Endodermal cell (in vitro differentiated cells): ENCODE data around the gene DSCAML1. TPM values are rescaled to one million over a fixed set of nuclear protein-coding genes. Genes with fewer than 3 reads are reported as not detected.

ENCODE experiments used
- DNase-seq: peaks from one replicate; pipeline ENCODE4 v3.0.0-alpha.2; 2017
- H3K27ac ChIP-seq: 2 replicates; pipeline ENCODE4 v1.5.1; 2013; ENCODE audit warnings: mild to moderate bottlenecking, low read depth, low read length, moderate library complexity
- H3K27me3 ChIP-seq: 2 replicates; pipeline ENCODE4 v1.6.1; 2013; ENCODE audit warnings: mild to moderate bottlenecking, low read length, moderate library complexity; ENCODE audit not compliant: insufficient read depth, control insufficient read depth, poor library complexity, severe bottlenecking
- H3K36me3 ChIP-seq: 2 replicates; pipeline ENCODE4 v1.7.0; 2013; ENCODE audit warnings: mild to moderate bottlenecking, low read length, moderate library complexity; ENCODE audit not compliant: control insufficient read depth, insufficient read depth
- H3K4me1 ChIP-seq: one replicate; pipeline ENCODE4 v1.7.0; 2013; ENCODE audit warnings: low read length; ENCODE audit not compliant: control insufficient read depth, insufficient read depth
- H3K4me3 ChIP-seq: 2 replicates; pipeline ENCODE4 v1.5.1; 2013; ENCODE audit warnings: mild to moderate bottlenecking, low read length, moderate library complexity
- H3K9ac ChIP-seq: 2 replicates; pipeline ENCODE4 v1.6.1; 2013; ENCODE audit warnings: mild to moderate bottlenecking, low read length, moderate library complexity; ENCODE audit not compliant: poor library complexity, severe bottlenecking; ENCODE audit errors: extremely low read depth
- H3K9me3 ChIP-seq: 2 replicates; pipeline ENCODE4 v1.6.1; 2013; ENCODE audit warnings: mild to moderate bottlenecking, low read length, moderate library complexity; ENCODE audit not compliant: control insufficient read depth
- H3K27ac Mint-ChIP-seq: 2 replicates; pipeline ENCODE4 v1.8.0; 2020; ENCODE audit warnings: mixed read lengths
- H3K27me3 Mint-ChIP-seq: 2 replicates; pipeline ENCODE4 v1.8.0; 2021; ENCODE audit warnings: mild to moderate bottlenecking, mixed read lengths; ENCODE audit not compliant: insufficient read depth
- H3K36me3 Mint-ChIP-seq: 2 replicates; pipeline ENCODE4 v1.8.0; 2020; ENCODE audit warnings: low read depth, mixed read lengths
- H3K4me1 Mint-ChIP-seq: 2 replicates; pipeline ENCODE4 v1.8.0; 2020; ENCODE audit warnings: mixed read lengths
- H3K4me3 Mint-ChIP-seq: 2 replicates; pipeline ENCODE4 v1.8.0; 2020; ENCODE audit warnings: mild to moderate bottlenecking, moderate library complexity, mixed read lengths
- H3K9me3 Mint-ChIP-seq: 2 replicates; pipeline ENCODE4 v1.8.0; 2020; ENCODE audit warnings: mild to moderate bottlenecking, mixed read lengths
- CTCF ChIP-seq: fragments of 200-600 bp; sonication (generic); conservative IDR thresholded peaks from 2 replicates; pipeline ENCODE4 v1.5.0; 2021; ENCODE audit warnings: antibody characterized with exemption, mild to moderate bottlenecking
- WGBS, 2 experiments: methylation state at CpG; one replicate each; pipeline versions ENCODE4 v1.1.5 to v1.1.7; 2013; ENCODE audit warnings: missing lambda C conversion rate in 2 of 2, mixed read lengths in 1 of 2; ENCODE audit not compliant: insufficient coverage in 1 of 2, insufficient read length in 1 of 2; 5-methylcytosine and 5-hydroxymethylcytosine counted together
- total RNA-seq, 2 donors: library from RNA; stranded (reverse); fragmentation: NEBNext Ultra II Directional in 1 of 2; extraction: Animal tissue kit (Norgen Biotek cat#: 25700) in 1 of 2; gene quantifications; 2 replicates in 1 of 2; 3 replicates in 1 of 2; pipeline ENCODE4 v1.2.1, GENCODE V29; 2021

Gene DSCAML1
- total RNA-seq, 2 donors from 2014 or later, result 5.6 to 10.9 TPM

GRCh38 chr11:117477721-117478120 lies 319.3 kb downstream of the DSCAML1 start:
- DNase-seq, result no peak
- no peaks in the 10 kb centered on the region for H3K4me1 Mint-ChIP-seq
- WGBS, 2 experiments, result 83 to 93% methylated on average over 2 to 4 of the region's 4 CpGs

DNA sequence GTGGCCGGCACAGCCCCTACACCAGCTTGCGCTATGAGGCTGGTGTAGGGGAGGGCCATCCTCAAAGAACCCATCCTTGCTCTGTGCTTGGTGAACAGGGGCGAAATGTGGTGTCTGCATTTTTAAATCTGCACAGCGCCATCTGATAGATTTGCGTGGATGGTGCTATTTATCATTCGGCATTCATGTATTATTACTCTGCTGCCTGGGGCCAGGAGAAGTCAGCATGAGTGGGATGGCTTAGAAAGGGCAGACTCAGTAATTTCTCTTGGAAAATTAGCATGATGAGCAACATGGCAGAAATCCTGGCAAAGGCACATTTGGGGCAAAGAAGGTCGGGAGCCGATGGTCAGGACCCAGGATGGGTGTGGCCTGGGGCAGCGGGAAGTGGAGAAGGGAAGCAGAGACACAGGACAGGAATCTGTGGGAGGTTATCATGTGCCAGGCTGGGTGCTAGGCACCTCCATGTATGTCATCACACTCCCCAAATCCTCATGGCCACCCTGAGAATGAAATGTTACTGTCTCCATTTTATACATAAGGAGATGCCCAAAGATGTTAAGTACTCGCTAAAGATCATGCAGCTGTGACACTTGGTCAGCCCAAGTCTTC lies 320.4 kb downstream of the DSCAML1 start:
- H3K27ac Mint-ChIP-seq, result no peak overlapping the region
- H3K9ac ChIP-seq, result no peak overlapping the region
- H3K27ac ChIP-seq, result no peak overlapping the region
- H3K27me3 ChIP-seq, result peaks cover 6% of the 10 kb centered on the region
- H3K9me3 Mint-ChIP-seq, result no peaks in the 10 kb centered on the region
- H3K4me3 Mint-ChIP-seq, result no peak overlapping the region
- H3K36me3 Mint-ChIP-seq, result no peaks in the 10 kb centered on the region
- no peaks in the 10 kb centered on the region for H3K4me1 ChIP-seq
- no peaks in the 10 kb centered on the region for H3K4me1 Mint-ChIP-seq
- H3K9me3 ChIP-seq, result no peaks in the 10 kb centered on the region
- H3K36me3 ChIP-seq, result no peaks in the 10 kb centered on the region
- H3K27me3 Mint-ChIP-seq, result no peaks in the 10 kb centered on the region
- no peak for TF ChIP-seq CTCF
- WGBS, 2 experiments, result 91% methylated on average over 9 to 10 of the region's 10 CpGs
- no peak overlapping the region for H3K4me3 ChIP-seq
- DNase-seq, result no peak

More at GRCh38 chr11:117477721-117478120, 319.3 kb downstream of the DSCAML1 start:
- H3K4me1 ChIP-seq, result no peaks in the 10 kb centered on the region
- no peak overlapping the region for H3K4me3 ChIP-seq
- H3K9me3 Mint-ChIP-seq, result no peaks in the 10 kb centered on the region
- H3K27me3 ChIP-seq, result peaks cover 6% of the 10 kb centered on the region
- no peak overlapping the region for H3K4me3 Mint-ChIP-seq
- H3K9me3 ChIP-seq, result no peaks in the 10 kb centered on the region
- TF ChIP-seq CTCF, result no peak
- H3K27me3 Mint-ChIP-seq, result no peaks in the 10 kb centered on the region
- no peak overlapping the region for H3K27ac ChIP-seq
- no peaks in the 10 kb centered on the region for H3K36me3 Mint-ChIP-seq
- no peaks in the 10 kb centered on the region for H3K36me3 ChIP-seq
- H3K9ac ChIP-seq, result no peak overlapping the region
- no peak overlapping the region for H3K27ac Mint-ChIP-seq

DNA sequence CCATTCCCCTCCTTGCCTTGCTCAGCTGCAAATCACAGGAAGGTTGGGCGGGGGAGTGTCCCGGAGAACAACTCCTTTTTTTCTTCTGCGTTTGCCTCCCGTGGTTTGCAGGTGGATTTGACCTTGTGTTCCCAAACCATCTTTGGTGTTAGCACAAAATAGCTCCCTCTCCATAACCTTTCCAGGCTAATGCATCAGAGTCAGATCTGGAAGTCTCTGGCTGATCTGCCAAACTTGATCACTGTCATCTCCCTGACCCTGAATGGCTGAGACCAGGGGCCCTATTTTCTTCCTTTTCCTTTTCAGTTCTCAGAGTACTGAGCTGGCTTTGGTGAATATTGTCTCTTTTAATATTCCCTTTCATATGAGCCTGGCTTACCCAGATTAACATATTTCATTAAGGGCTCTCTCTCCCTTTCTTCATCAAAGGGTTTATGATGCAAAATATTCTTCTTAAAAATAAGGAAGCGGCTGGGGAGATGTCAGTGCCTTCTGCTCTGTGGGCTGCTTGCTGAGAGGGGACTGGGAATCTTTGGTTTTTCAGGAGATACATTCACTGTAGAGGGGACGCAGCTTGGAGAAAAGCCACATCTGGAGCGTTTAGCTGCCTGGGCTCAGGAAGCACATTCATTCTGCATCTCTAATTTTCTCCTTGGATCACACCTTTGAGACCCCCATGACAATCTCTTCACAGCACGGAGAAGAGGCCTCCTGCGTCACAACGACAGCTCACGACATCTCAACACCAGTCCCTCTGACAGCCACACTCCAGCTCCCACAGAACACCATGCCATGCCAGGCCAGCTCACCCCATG lies 321.1 kb downstream of the DSCAML1 start:
- Mint-ChIP-seq H3K27ac (no peak overlapping the region), H3K4me1 (no peaks in the 10 kb centered on the region), H3K36me3 (no peaks in the 10 kb centered on the region), H3K4me3 (no peak overlapping the region), H3K27me3 (no peaks in the 10 kb centered on the region), H3K9me3 (no peaks in the 10 kb centered on the region)
- Histone ChIP-seq H3K4me3 (no peak overlapping the region), H3K27me3 (peaks cover 6% of the 10 kb centered on the region), H3K4me1 (no peaks in the 10 kb centered on the region), H3K9me3 (no peaks in the 10 kb centered on the region), H3K27ac (no peak overlapping the region), H3K9ac (no peak overlapping the region), H3K36me3 (no peaks in the 10 kb centered on the region)
- TF ChIP-seq CTCF, result no peak
- DNase-seq, result no peak
- WGBS, 2 experiments, result 74 to 87% methylated on average over 7 to 11 of the region's 11 CpGs
